Right hindlimb (tissue), 1 donor: ENCODE results near the gene FANCB.

Experiments
- DNase-seq: peaks from one replicate; pipeline ENCODE4 v3.0.0-alpha.2; 2018

Gene FANCB

DNA sequence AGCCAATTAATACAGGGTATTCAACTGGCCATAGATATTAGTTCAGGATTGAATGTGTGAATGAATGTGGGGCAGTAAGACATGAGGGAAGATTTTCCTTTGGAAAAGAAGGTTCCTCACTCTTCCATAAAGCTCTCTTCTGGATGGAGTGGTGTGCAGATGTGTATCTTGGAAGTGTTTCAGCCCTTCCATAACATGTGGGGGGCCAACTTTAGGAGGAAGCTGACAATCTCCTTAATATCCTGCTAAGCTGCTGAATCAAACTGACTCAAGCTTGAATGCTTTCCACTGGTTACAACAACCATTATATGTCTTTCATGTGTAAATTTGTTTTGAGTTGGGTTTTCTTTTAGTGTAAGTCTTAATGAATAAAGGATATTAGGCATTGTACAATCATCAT lies 40.3 kb downstream of the FANCB start:
- no peak for DNase-seq

DNA sequence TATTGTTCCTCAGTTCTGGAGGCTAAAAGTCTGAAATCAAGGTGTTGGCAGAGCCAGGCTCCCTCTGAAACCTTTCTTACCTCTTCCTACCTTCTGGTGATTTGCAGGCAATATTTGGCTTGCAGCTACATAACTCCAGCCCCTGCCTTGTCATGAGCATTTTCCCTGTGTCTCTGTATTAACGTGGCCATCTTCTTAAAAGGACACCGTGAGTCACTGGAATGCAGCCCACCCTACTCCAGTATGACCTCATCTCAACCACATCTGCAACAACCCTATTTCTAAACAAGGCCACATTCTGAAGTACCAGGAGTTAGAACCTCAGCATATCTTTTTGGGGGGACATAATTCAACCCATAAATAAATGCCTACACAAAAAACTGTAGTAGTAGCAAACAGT lies 40.7 kb downstream of the FANCB start:
- no peak for DNase-seq

DNA sequence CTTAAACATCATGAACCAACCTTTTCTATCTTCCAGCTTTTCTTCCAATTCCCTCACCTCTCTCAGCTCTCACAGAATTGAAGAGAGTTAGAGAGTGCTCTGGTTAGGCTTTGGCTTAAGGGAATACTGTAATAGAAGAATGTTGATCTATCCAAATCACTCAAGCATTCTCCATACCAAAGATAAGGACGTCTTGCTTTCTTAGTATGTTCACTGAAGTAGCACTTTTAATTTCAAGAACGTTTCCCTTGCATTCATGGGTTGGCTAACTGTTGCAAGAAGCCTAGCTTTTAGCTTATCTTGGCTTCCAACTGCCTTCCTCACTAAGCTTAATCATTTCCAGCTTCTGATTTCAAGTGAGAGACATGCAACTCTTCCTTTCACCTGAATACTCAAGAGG lies 43.2 kb downstream of the FANCB start:
- no peak for DNase-seq

DNA sequence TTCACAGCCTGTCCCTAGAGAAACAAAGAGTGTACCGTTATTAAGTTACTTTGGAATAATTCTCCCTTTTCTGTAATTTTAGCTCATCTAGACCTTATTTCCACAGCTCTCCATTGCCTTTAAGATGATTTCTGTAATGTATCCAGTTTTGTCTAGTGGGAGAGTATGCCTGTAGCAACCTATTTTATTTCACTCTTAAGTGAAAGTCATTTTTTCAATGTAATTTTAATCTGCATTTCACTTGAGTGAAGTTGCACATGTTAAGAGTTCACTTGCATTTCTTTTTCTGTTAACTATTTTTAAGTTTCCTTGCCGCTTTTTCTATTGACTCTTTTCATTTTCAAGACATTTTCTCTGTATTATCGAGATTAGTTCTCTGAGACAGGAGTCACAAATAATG lies 46.5 kb downstream of the FANCB start:
- DNase-seq: no peak

DNA sequence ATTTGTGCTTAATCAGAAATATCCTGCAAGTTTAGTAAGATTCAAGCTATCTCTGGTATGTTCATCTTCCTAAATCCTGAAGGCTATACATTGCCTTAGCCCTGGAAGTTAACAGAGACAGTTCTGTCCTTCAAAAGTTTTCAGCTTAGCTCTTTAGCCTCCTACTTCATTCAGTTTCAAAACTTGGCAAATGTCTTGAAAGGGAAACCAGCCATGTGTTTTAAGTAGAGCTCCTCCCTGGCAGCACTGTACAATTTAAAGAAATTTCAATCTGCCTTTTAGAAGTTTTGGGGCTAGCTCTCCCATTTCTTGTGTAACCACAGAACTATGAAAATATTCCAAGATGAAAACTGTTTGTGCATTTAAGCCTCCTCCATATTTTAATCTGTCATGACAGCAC lies 47.0 kb downstream of the FANCB start:
- DNase-seq: no peak

DNA sequence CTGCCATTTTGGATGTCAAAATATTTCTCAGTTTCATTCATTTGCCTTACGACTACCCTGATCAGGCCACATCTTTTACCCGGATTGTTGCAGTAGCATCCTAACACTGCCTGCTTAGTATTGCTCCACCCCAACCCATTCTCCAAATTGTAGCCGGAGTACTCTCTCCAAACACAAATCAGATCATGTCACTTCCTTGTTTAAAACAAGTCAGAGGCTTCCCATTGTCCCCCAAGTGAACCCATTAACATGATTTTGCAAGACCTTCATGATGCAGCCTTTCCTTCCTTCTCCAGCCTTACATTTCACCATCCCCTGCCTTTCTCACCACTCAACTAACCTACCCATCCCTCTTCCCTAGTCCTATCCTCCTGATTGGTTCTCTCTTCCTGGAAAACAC lies 53.1 kb downstream of the FANCB start:
- no peak for DNase-seq

DNA sequence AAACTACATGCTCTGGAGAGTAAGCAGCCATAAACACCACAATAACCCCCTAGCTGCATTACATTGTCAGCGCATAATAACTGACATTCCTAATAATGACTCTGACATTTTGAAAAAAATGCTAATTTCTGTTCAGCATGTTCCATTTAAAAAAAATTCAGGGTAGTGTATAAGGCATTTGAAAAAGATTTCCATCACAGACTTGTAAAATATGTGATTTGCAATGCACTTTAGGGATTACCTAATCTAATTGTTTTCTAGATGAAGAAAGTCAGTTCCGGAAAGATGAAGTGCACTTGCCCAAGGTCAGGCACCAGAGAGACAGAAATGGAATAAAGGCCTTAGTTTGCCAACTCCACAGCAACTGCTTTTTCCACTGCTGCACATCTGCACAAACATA lies 55.3 kb downstream of the FANCB start:
- no peak for DNase-seq

DNA sequence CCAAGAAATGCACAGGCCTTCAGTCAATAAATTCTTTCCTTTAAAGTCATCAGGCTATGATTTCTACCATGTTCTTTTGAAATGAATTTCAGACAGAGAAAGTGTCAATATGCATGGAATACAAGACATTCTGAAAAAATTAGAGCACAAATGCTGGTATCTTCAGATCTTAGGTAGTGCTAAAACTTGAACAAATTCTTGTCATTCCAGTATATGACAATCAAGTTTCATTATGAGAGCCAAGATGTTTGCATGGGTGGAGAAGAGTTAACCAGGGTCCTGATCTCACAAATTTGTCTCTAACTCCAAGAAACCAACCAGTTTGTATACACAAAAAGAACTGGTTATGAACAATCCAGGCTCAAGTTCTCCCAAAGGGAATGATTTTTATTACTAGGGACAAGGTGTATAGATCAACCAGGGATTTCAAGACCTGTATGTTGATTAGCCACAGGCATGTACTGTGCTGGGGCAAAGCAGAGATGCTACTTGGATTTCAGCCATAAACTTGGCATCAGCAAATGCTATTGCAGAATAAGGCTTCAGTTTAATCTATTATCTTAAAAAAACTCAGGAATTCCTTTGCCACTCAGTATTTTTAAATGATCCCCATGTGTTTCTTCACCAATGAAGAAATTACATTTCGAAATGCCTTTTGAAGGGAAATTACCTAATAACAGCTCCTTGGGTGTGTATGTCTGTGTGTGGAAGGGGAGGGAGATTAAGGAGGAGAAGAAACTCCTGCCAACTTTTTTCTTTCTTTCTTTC lies 69.7 kb downstream of the FANCB start:
- no peak for DNase-seq

DNA sequence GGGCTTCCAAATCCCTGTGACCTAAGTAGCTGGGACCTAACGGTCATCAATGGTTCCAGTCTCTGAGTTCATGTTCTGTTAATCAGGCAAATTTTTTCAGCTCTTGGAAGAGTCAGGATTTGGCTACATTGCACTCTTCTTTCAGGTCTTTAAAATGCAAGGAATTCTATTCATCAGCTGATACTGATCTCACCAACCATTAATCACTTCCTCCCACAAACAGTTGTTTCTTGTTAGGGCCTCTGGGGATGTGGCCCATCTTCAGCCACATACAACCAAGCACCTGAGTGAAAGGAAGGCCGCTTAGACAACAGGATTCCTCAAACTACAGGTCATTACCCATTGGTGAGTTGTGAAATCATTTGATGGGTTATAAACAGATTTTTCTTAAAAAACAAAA lies 71.7 kb downstream of the FANCB start:
- no peak for DNase-seq

DNA sequence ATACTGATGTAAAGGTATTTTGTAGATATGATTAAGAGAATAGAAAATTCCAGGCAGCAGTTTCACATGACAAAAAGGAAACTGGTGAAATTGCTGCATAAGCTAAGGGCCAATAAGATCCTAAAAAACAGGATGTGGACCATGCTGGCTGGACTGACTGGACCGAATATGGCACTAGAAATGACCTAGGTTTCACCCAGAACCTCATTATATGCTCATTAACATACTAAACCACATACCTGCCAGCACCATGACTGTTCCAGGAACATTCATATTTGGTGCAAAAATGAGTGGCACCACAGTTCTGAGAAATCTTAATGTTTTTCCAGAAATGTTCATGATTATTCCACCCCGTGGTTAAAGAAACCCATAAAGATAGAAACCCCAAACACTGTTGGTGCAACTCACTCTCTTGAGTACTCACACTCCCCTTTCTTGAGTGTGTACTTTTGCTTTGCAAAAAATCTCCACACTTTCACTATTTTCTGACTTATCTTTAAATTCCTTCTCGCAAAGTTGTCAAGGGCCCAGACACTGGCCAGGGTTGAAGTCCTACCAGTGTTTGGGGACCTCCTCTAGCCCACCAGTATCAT lies 74.0 kb downstream of the FANCB start:
- no peak for DNase-seq
